ENCODE results near the gene HDGF.

GRCh38 chr1:156795374-156795733 is 43.9 kb upstream of the HDGF start:
- TF ChIP-seq, protein P1, sequence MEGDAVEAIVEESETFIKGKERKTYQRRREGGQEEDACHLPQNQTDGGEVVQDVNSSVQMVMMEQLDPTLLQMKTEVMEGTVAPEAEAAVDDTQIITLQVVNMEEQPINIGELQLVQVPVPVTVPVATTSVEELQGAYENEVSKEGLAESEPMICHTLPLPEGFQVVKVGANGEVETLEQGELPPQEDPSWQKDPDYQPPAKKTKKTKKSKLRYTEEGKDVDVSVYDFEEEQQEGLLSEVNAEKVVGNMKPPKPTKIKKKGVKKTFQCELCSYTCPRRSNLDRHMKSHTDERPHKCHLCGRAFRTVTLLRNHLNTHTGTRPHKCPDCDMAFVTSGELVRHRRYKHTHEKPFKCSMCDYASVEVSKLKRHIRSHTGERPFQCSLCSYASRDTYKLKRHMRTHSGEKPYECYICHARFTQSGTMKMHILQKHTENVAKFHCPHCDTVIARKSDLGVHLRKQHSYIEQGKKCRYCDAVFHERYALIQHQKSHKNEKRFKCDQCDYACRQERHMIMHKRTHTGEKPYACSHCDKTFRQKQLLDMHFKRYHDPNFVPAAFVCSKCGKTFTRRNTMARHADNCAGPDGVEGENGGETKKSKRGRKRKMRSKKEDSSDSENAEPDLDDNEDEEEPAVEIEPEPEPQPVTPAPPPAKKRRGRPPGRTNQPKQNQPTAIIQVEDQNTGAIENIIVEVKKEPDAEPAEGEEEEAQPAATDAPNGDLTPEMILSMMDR (IDR thresholded peaks at IDR 0.05): no peak
- TF ChIP-seq POLR2A (IDR thresholded peaks at IDR 0.05): no peak
- TF ChIP-seq POLR2AphosphoS5 (IDR thresholded peaks at IDR 0.05): no peak
- TF ChIP-seq EP300 (IDR thresholded peaks at IDR 0.05): no peak

Measured in upper lobe of left lung (tissue), 4 donors.